SK-N-SH (cell line): ENCODE results near the gene FOXI1. TPM values are rescaled to one million over a fixed set of nuclear protein-coding genes. Genes with fewer than 3 reads are reported as not detected.
A peak's percentile ranks its signal among the peaks of the same experiment; 100 is the strongest.

Experiments
- CTCF ChIA-PET: fragments of 300-600, 350-600 bp; formaldehyde crosslinking; extraction: SDS; loops from one replicate; lab custom pipeline; 2021; lab: Yijun Ruan, JAX
- POLR2A ChIA-PET: fragments of 350-600 bp; sonication (Branson Sonifier 250); formaldehyde crosslinking; extraction: SDS; loops from one replicate; lab custom pipeline; 2020; ENCODE audit warnings: antibody characterized with exemption, inconsistent platforms; lab: Yijun Ruan, JAX
- DNase-seq: peaks from one replicate; pipeline ENCODE4 v3.0.0; 2012
- H2AFZ ChIP-seq: fragments of 200-600 bp; sonication (generic); 2 replicates; pipeline ENCODE4 v1.8.1; 2016; ENCODE audit warnings: antibody characterized with exemption, mild to moderate bottlenecking, low read depth
- H3F3A ChIP-seq: fragments of 200-600 bp; sonication (generic); replicated peaks from 2 replicates; pipeline ENCODE3; 2016; ENCODE audit warnings: antibody characterized with exemption, mild to moderate bottlenecking; ENCODE audit not compliant: insufficient read depth
- H3K27ac ChIP-seq, 2 experiments: fragments of 200-500 bp in 1 of 2; fragments of 200-600 bp in 1 of 2; sonication (Bioruptor generic) in 1 of 2; sonication (generic), shearing (Covaris generic) in 1 of 2; 2 replicates each; pipeline versions ENCODE4 v1.5.1 to v1.6.1; 2014 to 2016; ENCODE audit warnings: low read depth in 2 of 2, inconsistent platforms in 1 of 2, low read length in 1 of 2, mild to moderate bottlenecking in 1 of 2, mixed read lengths in 1 of 2
- H3K27me3 ChIP-seq: fragments of 200-600 bp; sonication (generic), shearing (Covaris generic); 2 replicates; pipeline ENCODE4 v1.6.1; 2016; ENCODE audit warnings: mixed run types; ENCODE audit not compliant: insufficient read depth
- H3K36me3 ChIP-seq, 2 experiments: fragments of 200-500 bp in 1 of 2; fragments of 200-600 bp in 1 of 2; sonication (Bioruptor generic) in 1 of 2; sonication (generic) in 1 of 2; replicated peaks in 1 of 2; 2 replicates each; pipeline versions ENCODE3 to v1.5.1; 2014 to 2016; ENCODE audit warnings: low read length in 1 of 2, mild to moderate bottlenecking in 1 of 2; ENCODE audit not compliant: insufficient read depth in 2 of 2, control insufficient read depth in 1 of 2
- H3K4me1 ChIP-seq, 2 experiments: fragments of 200-500 bp in 1 of 2; fragments of 200-600 bp in 1 of 2; sonication (Bioruptor generic) in 1 of 2; sonication (generic), shearing (Covaris generic) in 1 of 2; 2 replicates each; pipeline versions ENCODE4 v1.5.1 to v1.6.1; 2014 to 2016; ENCODE audit warnings: low read depth in 1 of 2, low read length in 1 of 2, mixed run types in 1 of 2; ENCODE audit not compliant: insufficient read depth in 2 of 2, control insufficient read depth in 1 of 2
- H3K4me2 ChIP-seq: fragments of 200-600 bp; sonication (generic), shearing (Covaris generic); 2 replicates; pipeline ENCODE4 v1.6.1; 2017; ENCODE audit warnings: mixed run types
- H3K4me3 ChIP-seq, 2 experiments: fragments of 200-500 bp in 1 of 2; fragments of 200-600 bp in 1 of 2; sonication (Bioruptor generic) in 1 of 2; sonication (generic), shearing (Covaris generic) in 1 of 2; 2 replicates each; pipeline versions ENCODE4 v1.5.1 to v1.8.1; 2014 to 2016; ENCODE audit warnings: low read depth in 2 of 2, inconsistent platforms in 1 of 2, low read length in 1 of 2, mild to moderate bottlenecking in 1 of 2, mixed read lengths in 1 of 2, moderate library complexity in 1 of 2
- H3K79me2 ChIP-seq: fragments of 200-600 bp; sonication (generic); 2 replicates; pipeline ENCODE4 v1.8.1; 2017; ENCODE audit warnings: mild to moderate bottlenecking; ENCODE audit not compliant: insufficient read depth
- H3K9ac ChIP-seq: fragments of 200-600 bp; sonication (generic); 2 replicates; pipeline ENCODE4 v1.6.1; 2017; ENCODE audit warnings: mixed run types
- H3K9me2 ChIP-seq: fragments of 200-600 bp; sonication (generic); 2 replicates; pipeline ENCODE4 v1.6.1; 2017; ENCODE audit warnings: mixed run types
- H3K9me3 ChIP-seq: fragments of 200-600 bp; sonication (generic); 2 replicates; pipeline ENCODE4 v1.6.1; 2017; ENCODE audit warnings: mixed run types, mild to moderate bottlenecking, moderate library complexity
- H4K20me1 ChIP-seq: fragments of 200-600 bp; sonication (generic); 2 replicates; pipeline ENCODE4 v1.6.1; 2017; ENCODE audit warnings: mild to moderate bottlenecking, mixed run types; ENCODE audit not compliant: insufficient read depth
- CHD2 ChIP-seq: fragments of 150-350 bp; IDR thresholded peaks from 2 replicates; pipeline ENCODE4 v1.6.1; 2018; ENCODE audit warnings: low read length; ENCODE audit not compliant: partially characterized antibody
- CTCF ChIP-seq: fragments of 200-600 bp; sonication (generic); IDR thresholded peaks from 2 replicates; pipeline ENCODE4 v1.6.1; 2017; ENCODE audit warnings: antibody characterized with exemption, mild to moderate bottlenecking, moderate library complexity
- ELF1 ChIP-seq: IDR thresholded peaks from 2 replicates; pipeline ENCODE4 v1.4.0; 2012
- EP300 ChIP-seq, 2 experiments: IDR thresholded peaks; 2 replicates each; pipeline versions ENCODE4 v1.4.0 to v1.6.1; 2012; ENCODE audit warnings: borderline replicate concordance in 1 of 2, low read depth in 1 of 2, low read length in 1 of 2
- FOSL2 ChIP-seq: IDR thresholded peaks from 2 replicates; pipeline ENCODE4 v1.4.0; 2012; ENCODE audit warnings: low read depth, mild to moderate bottlenecking, moderate library complexity, borderline replicate concordance
- FOXJ3 ChIP-seq: sonication (generic); formaldehyde crosslinking; IDR thresholded peaks from 2 replicates; pipeline ENCODE4 v1.5.1; 2020; ENCODE audit warnings: mild to moderate bottlenecking, missing genetic modification reagents
- FOXM1 ChIP-seq: IDR thresholded peaks from 2 replicates; pipeline ENCODE4 v1.4.0; 2012; ENCODE audit warnings: low read depth, mild to moderate bottlenecking
- IRF3 ChIP-seq: fragments of 150-350 bp; IDR thresholded peaks from 2 replicates; pipeline ENCODE4 v1.6.1; 2016; ENCODE audit warnings: mild to moderate bottlenecking, low read depth, low read length
- JUND ChIP-seq: IDR thresholded peaks from 2 replicates; pipeline ENCODE4 v1.4.0; 2012
- MAX ChIP-seq: IDR thresholded peaks from 2 replicates; pipeline ENCODE4 v1.4.0; 2012; ENCODE audit warnings: low read depth
- MEF2A ChIP-seq: IDR thresholded peaks from 2 replicates; pipeline ENCODE4 v1.4.0; 2012; ENCODE audit warnings: low read depth, borderline replicate concordance
- NFIC ChIP-seq: IDR thresholded peaks from 2 replicates; pipeline ENCODE4 v1.4.0; 2012; ENCODE audit warnings: borderline replicate concordance
- RCOR1 ChIP-seq: fragments of 150-350 bp; IDR thresholded peaks from 2 replicates; pipeline ENCODE4 v1.6.1; 2017; ENCODE audit warnings: antibody characterized with exemption, low read length
- SIN3A ChIP-seq: IDR thresholded peaks from 2 replicates; pipeline ENCODE4 v1.6.1; 2012; ENCODE audit warnings: low read depth, mild to moderate bottlenecking, low read length, moderate library complexity, borderline replicate concordance
- SMC3 ChIP-seq: IDR thresholded peaks from 2 replicates; pipeline ENCODE4 v1.6.1; 2012; ENCODE audit warnings: low read depth, low read length, improper control_type of control experiment
- TAF1 ChIP-seq: IDR thresholded peaks from 2 replicates; pipeline ENCODE4 v1.6.1; 2012; ENCODE audit warnings: low read depth, mild to moderate bottlenecking, low read length, moderate library complexity, borderline replicate concordance
- USF1 ChIP-seq: IDR thresholded peaks from 2 replicates; pipeline ENCODE4 v1.4.0; 2012; ENCODE audit warnings: low read depth, borderline replicate concordance
- USF2 ChIP-seq: fragments of 150-350 bp; IDR thresholded peaks from 2 replicates; pipeline ENCODE4 v1.6.1; 2017; ENCODE audit warnings: antibody characterized with exemption, low read length, low read depth, borderline replicate concordance
- ZBTB33 ChIP-seq: IDR thresholded peaks from 2 replicates; pipeline ENCODE4 v1.4.0; 2012; ENCODE audit warnings: low read depth, borderline replicate concordance
- WGBS: methylation state at CpG from one replicate; pipeline ENCODE4 v1.1.6; 2017; ENCODE audit warnings: low lambda C conversion rate; 5-methylcytosine and 5-hydroxymethylcytosine counted together
- polyA plus RNA-seq, 3 experiments: library from polyadenylated mRNA; depleted of rRNA; stranded (reverse); fragments of >200 nt; gene quantifications; 2 replicates each; pipeline ENCODE4 v1.2.3, GENCODE V29; 2012

Gene FOXI1
- polyA plus RNA-seq, 1 of the 3 experiments (the other 2 are of a cell fraction): not detected

- TF ChIP-seq USF1: no peak
- TF ChIP-seq FOSL2: peak; percentile 58; the same call in 1 of the 2 replicates
- TF ChIP-seq ELF1: no peak
- TF ChIP-seq SMC3: no peak
- no peak for TF ChIP-seq USF2
- TF ChIP-seq CTCF: no peak
- TF ChIP-seq NFIC: peak; percentile 35; the same call in 1 of the 2 replicates
- no peak for TF ChIP-seq CHD2
- peak; percentile 63 for TF ChIP-seq JUND
Measured at GRCh38 chr5:170132269-170132975, 26.7 kb downstream of the FOXI1 start (continued).

GRCh38 chr5:170132976-170133448, 27.3 kb downstream of the FOXI1 start:
- POLR2A ChIA-PET: interaction anchor here (1.0 kb wide), 1 partner anchor 10 kb away, joined by 3 read pairs; no protein-coding TSS in a partner anchor
- Histone ChIP-seq H4K20me1 (no peaks in the 10 kb centered on the region), H3K27ac (peak overlapping the region in 1 of 2 experiments; percentile 92; a peak in 2 of 4 replicates)

More at GRCh38 chr5:170132976-170133448, 27.3 kb downstream of the FOXI1 start:
- no peaks in the 10 kb centered on the region for H3K9me2 ChIP-seq
- TF ChIP-seq SIN3A: no peak
- no peak for TF ChIP-seq TAF1
- no peak for TF ChIP-seq SMC3
- peak in 1 of 2 experiments; percentile 60; a peak in 1 of 4 replicates for TF ChIP-seq EP300 (IDR thresholded peaks at IDR 0.05; ENCODE audit: borderline replicate concordance in 1 of 2, low read depth in 1 of 2, low read length in 1 of 2)
- no peak for TF ChIP-seq USF1
- peak; percentile 74; the same call in 1 of the 2 replicates for TF ChIP-seq RCOR1
- no peak for TF ChIP-seq CHD2
- TF ChIP-seq MEF2A: no peak
- TF ChIP-seq FOXM1: no peak
- TF ChIP-seq MAX: no peak
- TF ChIP-seq ZBTB33: no peak
- TF ChIP-seq FOSL2: no peak
- TF ChIP-seq IRF3: no peak
- TF ChIP-seq FOXJ3: no peak
- no peak for TF ChIP-seq NFIC
- no peaks in the 10 kb centered on the region for H3K27me3 ChIP-seq
- H3K4me1 ChIP-seq: peaks cover 0 to 25% of the 10 kb centered on the region in 2 experiments; a peak in 2 of 4 replicates
- CTCF ChIA-PET: interaction anchor here (1.3 to 1.7 kb wide), 4 partner anchors 18 to 93 kb away, joined by 4 to 6 read pairs (median 5); no protein-coding TSS in a partner anchor
- H3K4me3 ChIP-seq: no peak overlapping the region
- no peaks in the 10 kb centered on the region for H3K36me3 ChIP-seq
- no peak for DNase-seq
- H3F3A ChIP-seq: no peaks in the 10 kb centered on the region
- no peaks in the 10 kb centered on the region for H3K79me2 ChIP-seq
- H2AFZ ChIP-seq: no peak overlapping the region; the same call in 1 of the 2 replicates
- no peak overlapping the region for H3K9ac ChIP-seq
- H3K9me3 ChIP-seq: no peaks in the 10 kb centered on the region
- 34% methylated on average over 3 of the region's 3 CpGs for WGBS
- no peak overlapping the region; the same call in 1 of the 2 replicates for H3K4me2 ChIP-seq
